Endothelial cell of umbilical vein (primary cell): ENCODE data around the gene MED16. TPM values are rescaled to one million over a fixed set of nuclear protein-coding genes. Genes with fewer than 3 reads are reported as not detected.

Experiments
- BruUV-seq: library from RNA; stranded (reverse); fragments of 400-500 nt; replicated peaks from 2 replicates; lab custom pipeline; 2021; lab: Mats Ljungman, UMichigan
- CTCF ChIA-PET: fragments of 300-600, 350-600 bp; sonication (Branson Sonifier 250); formaldehyde crosslinking; loops from one replicate; lab custom pipeline; 2021; ENCODE audit warnings: antibody characterized with exemption, inconsistent platforms; lab: Charles Lee
- POLR2A ChIA-PET: fragments of 300-600, 350-600 bp; sonication (Branson Sonifier 250); formaldehyde crosslinking; loops from one replicate; lab custom pipeline; 2021; ENCODE audit warnings: antibody characterized with exemption, inconsistent platforms; lab: Charles Lee
- DNase-seq: peaks from one replicate; pipeline ENCODE4 v3.0.0-alpha.2; 2011; ENCODE audit warnings: low read depth, low spot score
- FAIRE-seq: peaks from 2 replicates; lab custom pipeline; 2011; peaks lifted over from hg19 to GRCh38; lab: Jason Lieb, UNC
- H2AFZ ChIP-seq: 2 replicates; pipeline ENCODE4 v1.6.0; 2012; ENCODE audit warnings: low read depth, low read length, control low read depth, inconsistent platforms
- H3K27ac ChIP-seq: 2 replicates; pipeline ENCODE4 v1.5.1; 2011; ENCODE audit warnings: low read depth, mild to moderate bottlenecking, control low read depth, low read length, moderate library complexity; ENCODE audit not compliant: insufficient read depth
- H3K27me3 ChIP-seq, 2 experiments: 2 replicates each; pipeline versions ENCODE4 v1.6.0 to v1.6.1; 2011; ENCODE audit warnings: low read length in 2 of 2, mixed read lengths in 1 of 2; ENCODE audit not compliant: control insufficient read depth in 2 of 2, insufficient read depth in 2 of 2
- H3K36me3 ChIP-seq, 2 experiments: 2 replicates in 1 of 2; 3 replicates in 1 of 2; pipeline ENCODE4 v1.5.1; 2011; ENCODE audit warnings: low read length in 2 of 2, mild to moderate bottlenecking in 1 of 2, moderate library complexity in 1 of 2; ENCODE audit not compliant: control insufficient read depth in 2 of 2, insufficient read depth in 2 of 2; ENCODE audit errors: extremely low read depth in 1 of 2
- H3K4me1 ChIP-seq: 3 replicates; pipeline ENCODE4 v1.5.1; 2011; ENCODE audit warnings: mild to moderate bottlenecking, low read length; ENCODE audit not compliant: control insufficient read depth, insufficient read depth; ENCODE audit errors: extremely low read depth
- H3K4me2 ChIP-seq: 2 replicates; pipeline ENCODE4 v1.6.1; 2011; ENCODE audit warnings: low read length, control low read depth, mixed read lengths; ENCODE audit not compliant: insufficient read depth
- H3K4me3 ChIP-seq, 3 experiments: fragments of 200-600 bp in 1 of 3; sonication (generic), shearing (Covaris generic) in 1 of 3; replicated peaks in 1 of 3; 2 replicates each; pipeline ENCODE4 v1.5.1; 2011 to 2016; ENCODE audit warnings: control low read depth in 3 of 3, low read length in 3 of 3, mild to moderate bottlenecking in 2 of 3, inconsistent platforms in 1 of 3, low read depth in 1 of 3, moderate library complexity in 1 of 3; ENCODE audit not compliant: insufficient read depth in 1 of 3
- H3K79me2 ChIP-seq: 2 replicates; pipeline ENCODE4 v1.6.0; 2012; ENCODE audit warnings: low read length, inconsistent platforms; ENCODE audit not compliant: control insufficient read depth, insufficient read depth
- H3K9ac ChIP-seq: replicated peaks from 2 replicates; pipeline ENCODE3; 2011; ENCODE audit warnings: low read length, control low read depth; ENCODE audit not compliant: insufficient read depth; ENCODE audit errors: extremely low read depth
- H3K9me1 ChIP-seq: replicated peaks from 3 replicates; pipeline ENCODE4 v1.6.0; 2011; ENCODE audit warnings: mild to moderate bottlenecking, low read length; ENCODE audit not compliant: control insufficient read depth, insufficient read depth; ENCODE audit errors: extremely low read depth
- H3K9me3 ChIP-seq: replicated peaks from 2 replicates; pipeline ENCODE4 v1.5.1; 2012; ENCODE audit warnings: low read length, inconsistent platforms; ENCODE audit not compliant: control insufficient read depth, insufficient read depth
- H4K20me1 ChIP-seq: replicated peaks from 2 replicates; pipeline ENCODE3; 2011; ENCODE audit warnings: mild to moderate bottlenecking, low read length; ENCODE audit not compliant: control insufficient read depth, insufficient read depth; ENCODE audit errors: extremely low read depth
- CTCF ChIP-seq, 2 donors: IDR thresholded peaks; 1 replicate in 1 of 2; 2 replicates in 1 of 2; pipeline ENCODE4 v1.5.1; 2011; ENCODE audit warnings: low read length in 2 of 2, mild to moderate bottlenecking in 2 of 2, moderate library complexity in 2 of 2, control low read depth in 1 of 2, inconsistent platforms in 1 of 2, low read depth in 1 of 2; ENCODE audit not compliant: insufficient read depth in 1 of 2; ENCODE audit errors: extremely low read depth in 1 of 2
- EZH2 ChIP-seq: IDR thresholded peaks from 2 replicates; pipeline ENCODE4 v1.6.1; 2012; ENCODE audit warnings: borderline replicate concordance, low read depth, mild to moderate bottlenecking, moderate library complexity, low read length, inconsistent platforms; ENCODE audit not compliant: severe bottlenecking
- FOS ChIP-seq: IDR thresholded peaks from 2 replicates; pipeline ENCODE4 v1.6.1; 2011; ENCODE audit warnings: mild to moderate bottlenecking, low read length, moderate library complexity, borderline replicate concordance; ENCODE audit not compliant: insufficient read depth
- GATA2 ChIP-seq: IDR thresholded peaks from 2 replicates; pipeline ENCODE4 v1.7.0; 2011; ENCODE audit warnings: low read depth, mild to moderate bottlenecking, moderate library complexity, mixed read lengths, low read length; ENCODE audit not compliant: insufficient read length, insufficient read depth
- JUN ChIP-seq: IDR thresholded peaks from 2 replicates; pipeline ENCODE4 v1.6.1; 2011; ENCODE audit warnings: borderline replicate concordance, low read depth; ENCODE audit not compliant: insufficient read length, insufficient read depth
- MAX ChIP-seq: IDR thresholded peaks from 2 replicates; pipeline ENCODE4 v1.6.1; 2011; ENCODE audit not compliant: insufficient read depth, insufficient read length
- MYC ChIP-seq: IDR thresholded peaks from one replicate; pipeline ENCODE4 v1.6.1; 2011; ENCODE audit warnings: mild to moderate bottlenecking, low read depth, low read length
- POLR2A ChIP-seq: IDR thresholded peaks from 2 replicates; pipeline ENCODE4 v1.6.1; 2012; ENCODE audit warnings: low read depth, mild to moderate bottlenecking, control low read depth, low read length
- POLR2AphosphoS5 ChIP-seq: IDR thresholded peaks from 2 replicates; pipeline ENCODE4 v1.6.1; 2012; ENCODE audit warnings: low read depth, mild to moderate bottlenecking, control low read depth, low read length, moderate library complexity; ENCODE audit not compliant: insufficient read depth
- dilution Hi-C: fragments of 300-500 bp; cut with MboI; formaldehyde crosslinking; loops from one replicate; pipeline ENCODE4 v1.15.0; 2019; ENCODE audit warnings: low sequenced_read_pairs; ENCODE audit not compliant: extremely low pct_ligation_motif_present
- intact Hi-C: fragments of 100-400 bp; cut with micrococcal nuclease; formaldehyde crosslinking; loops from one replicate; pipeline ENCODE4 v1.10.0; 2022
- polyA plus RNA-seq, 4 experiments: library from polyadenylated mRNA; depleted of rRNA in 3 of 4; stranded (reverse) in 3 of 4; unstranded in 1 of 4; fragments of >200 nt; gene quantifications; 2 replicates each; pipeline versions ENCODE4 v1.2.1 to v1.2.3, GENCODE V29; 2011 to 2012; ENCODE audit warnings: missing spikeins in 1 of 4
- total RNA-seq: library from RNA; stranded (reverse); gene quantifications from 2 replicates; pipeline ENCODE4 v1.2.3, GENCODE V29; 2021

Gene MED16
- total and polyA plus RNA-seq, 2 donors (not counting 3 experiments of a cell fraction or from before 2014, with no cell fraction given), result 63.1 to 66.5 TPM

GRCh38 chr19:937259-937694, 44.3 kb upstream of the MED16 start:
- ChIA-PET CTCF (no interaction called here), POLR2A (no interaction called here)
- H2AFZ ChIP-seq, result no peak overlapping the region
- no peaks in the 10 kb centered on the region for H3K9me1 ChIP-seq
- no peak overlapping the region for H3K4me2 ChIP-seq
- peaks cover 30% of the 10 kb centered on the region for H3K4me1 ChIP-seq
- no peak overlapping the region for H3K27ac ChIP-seq
- no peaks in the 10 kb centered on the region for H3K36me3 ChIP-seq
- FAIRE-seq, result no peak
- dilution Hi-C loops, result no loop called here
- peaks cover 2% of the 10 kb centered on the region for H3K79me2 ChIP-seq
- H3K9ac ChIP-seq, result no peak overlapping the region
- no peaks in the 10 kb centered on the region for H4K20me1 ChIP-seq
- no peak overlapping the region for H3K4me3 ChIP-seq
- DNase-seq, result no peak
- intact Hi-C loops, result loop anchor here (10.0 kb wide), 1 partner anchor 168 kb away; the partner anchor contains the start of gene GPX4
- no peaks in the 10 kb centered on the region for H3K27me3 ChIP-seq
- TF ChIP-seq MAX, result no peak
- TF ChIP-seq FOS, result no peak
- no peak for TF ChIP-seq EZH2
- TF ChIP-seq JUN, result no peak
- TF ChIP-seq POLR2A, result no peak
- no peak for TF ChIP-seq POLR2AphosphoS5
- TF ChIP-seq CTCF (IDR thresholded peaks at IDR 0.05; ENCODE audit: extremely low read depth in 1 of 2, insufficient read depth in 1 of 2, low read depth in 1 of 2, low read length in 2 of 2), result no peak
- TF ChIP-seq GATA2, result no peak
- TF ChIP-seq MYC, result no peak
- no TSS peak for BruUV-seq
- no peaks in the 10 kb centered on the region for H3K9me3 ChIP-seq
